GM12892 (cell line): ENCODE measurements around the gene EMILIN1.

ENCODE experiments used
- POLR2A ChIP-seq: IDR thresholded peaks from 2 replicates; pipeline ENCODE4 v1.6.1; 2011; ENCODE audit warnings: low read depth, low read length, control low read depth
- TAF1 ChIP-seq: IDR thresholded peaks from 2 replicates; pipeline ENCODE4 v1.6.1; 2011; ENCODE audit warnings: low read depth, mild to moderate bottlenecking, control low read depth, low read length, borderline replicate concordance

- TF ChIP-seq POLR2A: no peak
- TF ChIP-seq TAF1: no peak
Measured at GRCh38 chr2:27040282-27040681, 38.1 kb upstream of the EMILIN1 start.
